ENCODE data around the gene KNSTRN.

Gene KNSTRN

DNA sequence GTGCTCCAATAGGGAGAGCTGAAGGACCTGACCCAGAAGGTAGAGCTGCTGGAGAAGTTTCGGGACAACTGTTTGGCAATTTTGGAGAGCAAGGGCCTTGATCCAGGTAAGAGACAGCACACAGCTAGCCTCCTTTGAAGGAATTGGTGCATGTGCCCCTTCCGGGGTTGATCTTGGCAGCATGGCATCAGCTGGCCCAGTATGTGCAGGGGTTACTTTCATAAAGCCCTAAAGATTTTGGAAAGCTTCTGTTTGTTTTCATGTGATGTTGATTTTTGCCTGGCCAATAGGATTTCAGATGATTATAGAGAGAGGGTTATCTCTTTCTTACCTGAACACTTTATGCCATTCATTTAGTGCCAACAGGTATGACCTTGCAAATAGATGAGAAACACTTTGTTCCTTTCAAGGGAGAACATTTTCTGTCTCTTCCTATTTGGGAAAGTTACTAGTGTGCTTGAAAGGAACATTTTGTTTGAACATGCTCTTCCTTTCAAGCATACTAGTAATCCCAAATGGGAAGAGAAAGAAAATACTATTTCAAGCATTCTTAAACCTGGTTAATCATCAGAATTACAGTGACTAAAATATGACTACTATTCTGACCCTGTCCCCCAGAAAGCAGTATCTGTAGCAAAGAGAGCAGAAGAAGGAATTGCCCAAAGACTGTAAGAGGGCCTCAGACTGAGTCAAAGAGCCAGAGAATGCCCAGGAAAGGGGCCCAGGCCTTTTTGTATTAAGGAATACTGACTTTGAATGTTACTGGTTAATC lies 7.5 kb downstream of the KNSTRN start:
- Histone ChIP-seq H3K27me3 (ENCODE audit: low read depth, low read length) (no peaks in the 10 kb centered on the region), H3K27ac (ENCODE audit: low read length) (no peak overlapping the region), H3K4me2 (ENCODE audit: low read length) (no peak overlapping the region), H3K4me3 (ENCODE audit: low read length) (no peak overlapping the region), H3K4me1 (ENCODE audit: low read length) (no peaks in the 10 kb centered on the region), H2AFZ (ENCODE audit: low read depth, low read length) (no peak overlapping the region), H4K20me1 (ENCODE audit: insufficient read depth, low read length) (0 out of 2 replicates have a peak, but pooled peaks cover 5% of the 10 kb centered on the region), H3K9ac (ENCODE audit: low read length) (no peak overlapping the region), H3K36me3 (replicated peaks; ENCODE audit: low read depth, low read length) (peaks cover 70% of the 10 kb centered on the region), H3K79me2 (ENCODE audit: low read length) (peaks cover 8% of the 10 kb centered on the region), H3K9me3 (ENCODE audit: insufficient read depth, low read length) (no peaks in the 10 kb centered on the region)
- TF ChIP-seq EZH2phosphoT487 (IDR thresholded peaks at IDR 0.05; ENCODE audit: low read depth), result no peak
- TF ChIP-seq, protein P1, sequence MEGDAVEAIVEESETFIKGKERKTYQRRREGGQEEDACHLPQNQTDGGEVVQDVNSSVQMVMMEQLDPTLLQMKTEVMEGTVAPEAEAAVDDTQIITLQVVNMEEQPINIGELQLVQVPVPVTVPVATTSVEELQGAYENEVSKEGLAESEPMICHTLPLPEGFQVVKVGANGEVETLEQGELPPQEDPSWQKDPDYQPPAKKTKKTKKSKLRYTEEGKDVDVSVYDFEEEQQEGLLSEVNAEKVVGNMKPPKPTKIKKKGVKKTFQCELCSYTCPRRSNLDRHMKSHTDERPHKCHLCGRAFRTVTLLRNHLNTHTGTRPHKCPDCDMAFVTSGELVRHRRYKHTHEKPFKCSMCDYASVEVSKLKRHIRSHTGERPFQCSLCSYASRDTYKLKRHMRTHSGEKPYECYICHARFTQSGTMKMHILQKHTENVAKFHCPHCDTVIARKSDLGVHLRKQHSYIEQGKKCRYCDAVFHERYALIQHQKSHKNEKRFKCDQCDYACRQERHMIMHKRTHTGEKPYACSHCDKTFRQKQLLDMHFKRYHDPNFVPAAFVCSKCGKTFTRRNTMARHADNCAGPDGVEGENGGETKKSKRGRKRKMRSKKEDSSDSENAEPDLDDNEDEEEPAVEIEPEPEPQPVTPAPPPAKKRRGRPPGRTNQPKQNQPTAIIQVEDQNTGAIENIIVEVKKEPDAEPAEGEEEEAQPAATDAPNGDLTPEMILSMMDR (IDR thresholded peaks at IDR 0.05; ENCODE audit: low read depth, low read length), result no peak

DNA sequence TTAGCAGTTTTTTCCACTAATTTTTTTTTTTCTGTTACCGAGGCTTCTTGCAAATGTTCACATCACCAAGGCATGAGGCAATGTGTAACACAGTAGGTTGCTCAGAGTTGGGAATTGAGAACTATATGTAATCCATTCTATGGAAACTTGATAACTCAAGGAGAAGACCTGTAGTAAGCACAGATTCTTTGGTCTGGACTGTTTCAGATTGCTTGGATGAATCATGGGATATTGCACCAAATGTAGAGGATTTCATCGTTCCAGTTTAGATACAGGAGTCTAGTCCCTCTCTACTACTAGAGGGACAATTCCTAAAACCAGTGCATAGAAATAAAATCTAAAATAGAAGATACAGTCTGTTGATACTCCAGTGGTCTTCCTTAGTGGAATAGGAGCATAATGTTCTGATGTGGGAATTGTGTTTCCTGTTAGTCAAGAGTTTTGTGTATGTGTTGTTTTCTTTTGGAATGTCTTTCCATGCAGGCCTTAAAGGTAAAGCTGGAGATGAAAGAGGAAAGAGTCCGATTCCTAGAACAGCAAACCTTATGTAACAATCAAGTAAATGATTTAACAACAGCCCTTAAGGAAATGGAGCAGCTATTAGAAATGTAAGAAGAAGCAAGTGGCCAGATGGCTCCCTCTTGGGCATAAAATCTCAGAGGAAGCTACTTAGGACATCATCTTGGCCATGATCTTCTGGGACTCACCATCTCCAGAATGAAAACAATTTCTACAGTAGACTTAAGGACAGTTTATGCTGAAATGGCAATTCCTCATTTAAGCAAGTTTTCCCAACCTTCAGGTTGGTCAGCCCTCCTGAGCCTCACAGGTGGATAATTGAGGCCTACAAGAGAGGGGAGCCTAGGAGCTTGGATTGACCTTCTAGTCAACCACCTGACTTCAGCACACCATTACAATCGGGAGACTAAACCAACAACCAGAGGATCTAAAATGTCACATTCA lies 10.7 kb downstream of the KNSTRN start:
- no peak overlapping the region for H3K4me3 ChIP-seq (ENCODE audit: low read length)
- no peaks in the 10 kb centered on the region for H4K20me1 ChIP-seq (ENCODE audit: insufficient read depth, low read length)
- H3K79me2 ChIP-seq (ENCODE audit: low read length), result no peaks in the 10 kb centered on the region
- TF ChIP-seq, protein P1 (IDR thresholded peaks at IDR 0.05; ENCODE audit: low read depth, low read length), result no peak
- no peak for TF ChIP-seq EZH2phosphoT487 (IDR thresholded peaks at IDR 0.05; ENCODE audit: low read depth)
- no peak overlapping the region for H3K27ac ChIP-seq (ENCODE audit: low read length)
- peaks cover 10% of the 10 kb centered on the region for H3K4me1 ChIP-seq (ENCODE audit: low read length)
- peaks cover 53% of the 10 kb centered on the region for H3K36me3 ChIP-seq (replicated peaks; ENCODE audit: low read depth, low read length)
- no peak overlapping the region for H3K4me2 ChIP-seq (ENCODE audit: low read length)
- no peaks in the 10 kb centered on the region for H3K27me3 ChIP-seq (ENCODE audit: low read depth, low read length)
- no peaks in the 10 kb centered on the region for H3K9me3 ChIP-seq (ENCODE audit: insufficient read depth, low read length)
- H3K9ac ChIP-seq (ENCODE audit: low read length), result no peak overlapping the region
- H2AFZ ChIP-seq (ENCODE audit: low read depth, low read length), result no peak overlapping the region

DNA sequence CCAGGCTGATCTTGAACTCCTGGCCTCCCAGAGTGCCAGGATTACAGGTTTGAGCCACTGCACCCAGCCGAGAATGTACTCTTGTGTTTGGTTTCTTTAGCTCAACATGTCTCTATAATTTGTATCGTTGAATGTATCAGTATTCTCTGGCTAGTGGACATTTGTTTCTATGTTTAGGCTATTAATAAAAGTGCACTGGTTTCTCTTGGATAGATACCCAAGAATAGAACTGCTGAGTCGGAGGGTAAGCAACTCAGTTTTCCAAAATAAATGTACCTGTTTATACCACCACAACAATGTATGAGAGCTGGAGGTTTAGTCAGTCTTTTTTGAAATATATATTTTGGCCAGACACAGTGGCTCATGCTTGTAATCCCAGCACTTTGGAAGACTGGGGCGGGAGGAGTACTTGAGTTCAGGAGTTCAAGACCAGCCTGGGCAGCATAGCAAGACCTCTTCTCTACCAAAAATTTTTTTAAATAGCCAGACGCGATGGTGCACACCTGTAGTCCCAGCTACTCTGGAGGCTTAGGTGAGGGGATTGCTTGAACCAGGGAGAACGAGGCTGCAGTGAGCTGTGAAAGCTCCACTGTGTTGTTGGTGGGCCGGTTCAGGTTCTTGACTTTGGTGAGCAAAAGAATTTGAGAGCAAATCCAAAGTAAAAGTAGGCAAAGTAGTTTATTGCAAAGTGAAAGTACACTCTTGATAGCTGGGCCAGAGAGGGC lies 15.3 kb downstream of the KNSTRN start:
- Histone ChIP-seq H3K79me2 (ENCODE audit: low read length) (no peaks in the 10 kb centered on the region), H2AFZ (ENCODE audit: low read depth, low read length) (no peak overlapping the region), H3K4me2 (ENCODE audit: low read length) (peak overlapping the region; percentile 71), H3K27ac (ENCODE audit: low read length) (peak overlapping the region; percentile 79), H3K4me1 (ENCODE audit: low read length) (peaks cover 23% of the 10 kb centered on the region), H3K4me3 (ENCODE audit: low read length) (peak overlapping the region; percentile 61), H3K9ac (ENCODE audit: low read length) (peak overlapping the region; percentile 42), H3K36me3 (replicated peaks; ENCODE audit: low read depth, low read length) (peaks cover 24% of the 10 kb centered on the region), H4K20me1 (ENCODE audit: insufficient read depth, low read length) (no peaks in the 10 kb centered on the region), H3K27me3 (ENCODE audit: low read depth, low read length) (no peaks in the 10 kb centered on the region), H3K9me3 (ENCODE audit: insufficient read depth, low read length) (no peaks in the 10 kb centered on the region)
- TF ChIP-seq, protein P1 (IDR thresholded peaks at IDR 0.05; ENCODE audit: low read depth, low read length), result no peak
- TF ChIP-seq EZH2phosphoT487 (IDR thresholded peaks at IDR 0.05; ENCODE audit: low read depth), result no peak

All from OCI-LY3 (cell line).